IPS-18a (cell line): ENCODE data around the gene C5.
"Not testable (repeated sequence)": the region's sequence is repeated elsewhere in the genome, so short reads cannot be mapped to it uniquely, and the experiment has no call there.

Experiments used
- H3K27ac ChIP-seq: one replicate; pipeline ENCODE4 v1.5.1; 2013; ENCODE audit warnings: low read length
- H3K27me3 ChIP-seq: one replicate; pipeline ENCODE4 v1.6.1; 2013; ENCODE audit warnings: mild to moderate bottlenecking, low read length; ENCODE audit not compliant: control insufficient read depth, insufficient read depth
- H3K36me3 ChIP-seq: one replicate; pipeline ENCODE4 v1.6.1; 2013; ENCODE audit warnings: low read depth, low read length; ENCODE audit not compliant: control insufficient read depth
- H3K4me1 ChIP-seq: one replicate; pipeline ENCODE4 v1.6.1; 2013; ENCODE audit warnings: low read depth, low read length; ENCODE audit not compliant: control insufficient read depth
- H3K4me3 ChIP-seq: one replicate; pipeline ENCODE4 v1.5.1; 2013; ENCODE audit warnings: low read length
- H3K9ac ChIP-seq: one replicate; pipeline ENCODE4 v1.6.1; 2013; ENCODE audit warnings: mild to moderate bottlenecking, low read length, moderate library complexity
- H3K9me3 ChIP-seq: one replicate; pipeline ENCODE4 v1.6.1; 2013; ENCODE audit warnings: low read depth, low read length; ENCODE audit not compliant: control insufficient read depth

Gene C5

GRCh38 chr9:121050128-121050988 is at the start of gene C5:
Gene C5 (minus strand): TSS chr9:121050275. CDS start chr9:121050246, 29 bp downstream.
- Histone ChIP-seq H3K9me3 (no peaks in the 10 kb centered on the region), H3K4me1 (no peaks in the 10 kb centered on the region), H3K9ac (no peak within 1 kb of the TSS), H3K36me3 (no peaks in the 10 kb centered on the region), H3K4me3 (no peak within 1 kb of the TSS), H3K27me3 (no peaks in the 10 kb centered on the region), H3K27ac (no peak within 1 kb of the TSS)

- Histone ChIP-seq H3K4me3 (no peak overlapping the region), H3K27ac (no peak overlapping the region), H3K36me3 (no peaks in the 10 kb centered on the region), H3K9me3 (no peaks in the 10 kb centered on the region), H3K27me3 (no peaks in the 10 kb centered on the region), H3K4me1 (no peaks in the 10 kb centered on the region), H3K9ac (no peak overlapping the region)
Measured at GRCh38 chr9:121098567-121099198, 48.6 kb upstream of the C5 start.

- H3K9ac ChIP-seq: no peak overlapping the region
- H3K36me3 ChIP-seq: no peaks in the 10 kb centered on the region
- H3K27me3 ChIP-seq: no peaks in the 10 kb centered on the region
- no peaks in the 10 kb centered on the region for H3K9me3 ChIP-seq
- H3K4me3 ChIP-seq: no peak overlapping the region
- H3K4me1 ChIP-seq: no peaks in the 10 kb centered on the region
- no peak overlapping the region for H3K27ac ChIP-seq
Measured at GRCh38 chr9:121095057-121095456, 45.0 kb upstream of the C5 start.

- not testable (repeated sequence) for H3K9ac ChIP-seq, H3K27me3 ChIP-seq, H3K36me3 ChIP-seq, H3K9me3 ChIP-seq, H3K27ac ChIP-seq, H3K4me1 ChIP-seq, H3K4me3 ChIP-seq
Measured at GRCh38 chr9:121090743-121091142, 40.7 kb upstream of the C5 start.

- H3K27me3 ChIP-seq: no peaks in the 10 kb centered on the region
- no peaks in the 10 kb centered on the region for H3K9me3 ChIP-seq
- H3K36me3 ChIP-seq: no peaks in the 10 kb centered on the region
- no peak overlapping the region for H3K9ac ChIP-seq
- no peak overlapping the region for H3K4me3 ChIP-seq
- no peak overlapping the region for H3K27ac ChIP-seq
- H3K4me1 ChIP-seq: no peaks in the 10 kb centered on the region
Measured at GRCh38 chr9:121088576-121088975, 38.5 kb upstream of the C5 start.

GRCh38 chr9:121085661-121086060 is 35.6 kb upstream of the C5 start:
- no peak overlapping the region for H3K4me3 ChIP-seq
- no peaks in the 10 kb centered on the region for H3K36me3 ChIP-seq
- no peaks in the 10 kb centered on the region for H3K27me3 ChIP-seq
- no peaks in the 10 kb centered on the region for H3K9me3 ChIP-seq
- H3K27ac ChIP-seq: no peak overlapping the region
- no peaks in the 10 kb centered on the region for H3K4me1 ChIP-seq
- no peak overlapping the region for H3K9ac ChIP-seq

- Histone ChIP-seq H3K27ac (no peak overlapping the region), H3K36me3 (no peaks in the 10 kb centered on the region), H3K9me3 (no peaks in the 10 kb centered on the region), H3K4me1 (no peaks in the 10 kb centered on the region), H3K4me3 (no peak overlapping the region), H3K9ac (no peak overlapping the region), H3K27me3 (no peaks in the 10 kb centered on the region)
Measured at GRCh38 chr9:121082075-121082474, 32.0 kb upstream of the C5 start.

- H3K27ac ChIP-seq: no peak overlapping the region
- H3K4me3 ChIP-seq: peak overlapping the region; percentile 88
- no peaks in the 10 kb centered on the region for H3K36me3 ChIP-seq
- no peaks in the 10 kb centered on the region for H3K9me3 ChIP-seq
- peak overlapping the region; percentile 82 for H3K9ac ChIP-seq
- H3K4me1 ChIP-seq: peaks cover 3% of the 10 kb centered on the region
- peaks cover 58% of the 10 kb centered on the region for H3K27me3 ChIP-seq
Measured at GRCh38 chr9:121075251-121076036, 25.4 kb upstream of the C5 start.

GRCh38 chr9:121074370-121075250 is 24.5 kb upstream of the C5 start, which contains the start of gene CNTRL:
Gene CNTRL (plus strand): TSS chr9:121074955. CDS start chr9:121088327, 13,372 bp downstream.
- peak within 1 kb of the TSS; percentile 88 for H3K4me3 ChIP-seq
- no peaks in the 10 kb centered on the region for H3K36me3 ChIP-seq
- H3K27me3 ChIP-seq: peaks cover 63% of the 10 kb centered on the region
- H3K9ac ChIP-seq: peak within 1 kb of the TSS; percentile 82
- H3K27ac ChIP-seq: no peak within 1 kb of the TSS
- H3K4me1 ChIP-seq: peaks cover 3% of the 10 kb centered on the region
- H3K9me3 ChIP-seq: no peaks in the 10 kb centered on the region

GRCh38 chr9:121073038-121073437 is 23.0 kb upstream of the C5 start:
- no peaks in the 10 kb centered on the region for H3K36me3 ChIP-seq
- H3K4me1 ChIP-seq: peaks cover 3% of the 10 kb centered on the region
- no peaks in the 10 kb centered on the region for H3K9me3 ChIP-seq
- H3K27ac ChIP-seq: no peak overlapping the region
- H3K27me3 ChIP-seq: peaks cover 69% of the 10 kb centered on the region
- H3K9ac ChIP-seq: no peak overlapping the region
- H3K4me3 ChIP-seq: no peak overlapping the region
